Transverse colon (tissue), 4 donors: Measurements from ENCODE around the gene MRPL28.
A peak's percentile ranks its signal among the peaks of the same experiment; 100 is the strongest.

Experiments used
- EP300 ChIP-seq: sonication (generic); formaldehyde crosslinking; IDR thresholded peaks from one replicate; pipeline ENCODE4 v1.6.1; 2017; ENCODE audit warnings: antibody characterized with exemption, low read depth
- POLR2A ChIP-seq: fragments of 450-650 bp; IDR thresholded peaks from one replicate; pipeline ENCODE4 v1.6.1; 2016; ENCODE audit warnings: antibody characterized with exemption, mild to moderate bottlenecking, moderate library complexity
- POLR2AphosphoS5 ChIP-seq, 3 donors: sonication (generic); formaldehyde crosslinking; IDR thresholded peaks; one replicate each; pipeline ENCODE4 v1.6.1; 2016; ENCODE audit warnings: antibody characterized with exemption in 3 of 3
- TF ChIP-seq, protein P1 (sequence below), 5 experiments: fragments of 200-600 bp in 3 of 5; fragments of 450-650 bp in 2 of 5; sonication (generic) in 3 of 5; IDR thresholded peaks; 1 replicate in 2 of 5; 2 replicates in 3 of 5; pipeline ENCODE4 v1.5.1; 2016 to 2017; ENCODE audit warnings: antibody characterized with exemption in 5 of 5, inconsistent platforms in 3 of 5, mild to moderate bottlenecking in 2 of 5, moderate library complexity in 1 of 5

DNA sequence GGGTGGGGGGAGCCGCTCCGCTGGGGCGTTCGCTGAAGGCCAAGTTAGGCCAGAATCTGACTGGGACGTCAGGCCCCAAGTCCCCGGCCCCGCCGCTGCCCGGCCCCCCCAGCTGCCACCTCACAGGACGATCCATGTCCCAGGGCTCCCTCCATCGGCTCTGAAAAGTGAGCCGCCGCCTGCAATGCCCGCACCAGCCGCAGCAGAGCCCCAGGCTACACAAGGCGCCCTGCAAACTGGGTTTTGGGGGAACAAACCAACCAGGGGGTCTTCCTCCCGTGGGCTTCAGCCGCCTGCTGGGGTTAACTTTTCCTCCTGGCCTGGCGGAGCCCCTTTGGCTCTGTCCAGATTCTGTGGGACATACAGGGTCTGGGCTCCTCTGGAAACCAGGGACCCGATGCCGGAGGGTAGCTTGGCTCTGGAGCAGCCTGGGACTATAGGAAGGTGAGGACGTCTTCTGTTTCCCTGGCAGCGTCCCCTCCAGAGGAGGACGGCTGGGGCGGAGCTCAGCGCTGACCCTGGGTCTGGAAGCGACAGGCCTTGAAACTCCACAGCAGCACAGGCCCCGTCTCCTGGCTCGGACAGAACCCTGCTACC is 27.5 kb upstream of the MRPL28 start:
- TF ChIP-seq, protein P1, sequence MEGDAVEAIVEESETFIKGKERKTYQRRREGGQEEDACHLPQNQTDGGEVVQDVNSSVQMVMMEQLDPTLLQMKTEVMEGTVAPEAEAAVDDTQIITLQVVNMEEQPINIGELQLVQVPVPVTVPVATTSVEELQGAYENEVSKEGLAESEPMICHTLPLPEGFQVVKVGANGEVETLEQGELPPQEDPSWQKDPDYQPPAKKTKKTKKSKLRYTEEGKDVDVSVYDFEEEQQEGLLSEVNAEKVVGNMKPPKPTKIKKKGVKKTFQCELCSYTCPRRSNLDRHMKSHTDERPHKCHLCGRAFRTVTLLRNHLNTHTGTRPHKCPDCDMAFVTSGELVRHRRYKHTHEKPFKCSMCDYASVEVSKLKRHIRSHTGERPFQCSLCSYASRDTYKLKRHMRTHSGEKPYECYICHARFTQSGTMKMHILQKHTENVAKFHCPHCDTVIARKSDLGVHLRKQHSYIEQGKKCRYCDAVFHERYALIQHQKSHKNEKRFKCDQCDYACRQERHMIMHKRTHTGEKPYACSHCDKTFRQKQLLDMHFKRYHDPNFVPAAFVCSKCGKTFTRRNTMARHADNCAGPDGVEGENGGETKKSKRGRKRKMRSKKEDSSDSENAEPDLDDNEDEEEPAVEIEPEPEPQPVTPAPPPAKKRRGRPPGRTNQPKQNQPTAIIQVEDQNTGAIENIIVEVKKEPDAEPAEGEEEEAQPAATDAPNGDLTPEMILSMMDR (IDR thresholded peaks at IDR 0.05), result peak; percentile 51 to 80 (median 56)
- no peak for TF ChIP-seq POLR2AphosphoS5 (IDR thresholded peaks at IDR 0.05)
- TF ChIP-seq POLR2A, result no peak
- no peak for TF ChIP-seq EP300
